NCI-H524 (cell line): ENCODE measurements around the gene NAPEPLD.
"Not testable (repeated sequence)": the region's sequence is repeated elsewhere in the genome, so short reads cannot be mapped to it uniquely, and the experiment has no call there.

Experiments used
- DNase-seq, 2 experiments: peaks; one replicate each; lab custom pipeline; 2025; lab: John Stamatoyannopoulos, UW

Gene NAPEPLD

DNA sequence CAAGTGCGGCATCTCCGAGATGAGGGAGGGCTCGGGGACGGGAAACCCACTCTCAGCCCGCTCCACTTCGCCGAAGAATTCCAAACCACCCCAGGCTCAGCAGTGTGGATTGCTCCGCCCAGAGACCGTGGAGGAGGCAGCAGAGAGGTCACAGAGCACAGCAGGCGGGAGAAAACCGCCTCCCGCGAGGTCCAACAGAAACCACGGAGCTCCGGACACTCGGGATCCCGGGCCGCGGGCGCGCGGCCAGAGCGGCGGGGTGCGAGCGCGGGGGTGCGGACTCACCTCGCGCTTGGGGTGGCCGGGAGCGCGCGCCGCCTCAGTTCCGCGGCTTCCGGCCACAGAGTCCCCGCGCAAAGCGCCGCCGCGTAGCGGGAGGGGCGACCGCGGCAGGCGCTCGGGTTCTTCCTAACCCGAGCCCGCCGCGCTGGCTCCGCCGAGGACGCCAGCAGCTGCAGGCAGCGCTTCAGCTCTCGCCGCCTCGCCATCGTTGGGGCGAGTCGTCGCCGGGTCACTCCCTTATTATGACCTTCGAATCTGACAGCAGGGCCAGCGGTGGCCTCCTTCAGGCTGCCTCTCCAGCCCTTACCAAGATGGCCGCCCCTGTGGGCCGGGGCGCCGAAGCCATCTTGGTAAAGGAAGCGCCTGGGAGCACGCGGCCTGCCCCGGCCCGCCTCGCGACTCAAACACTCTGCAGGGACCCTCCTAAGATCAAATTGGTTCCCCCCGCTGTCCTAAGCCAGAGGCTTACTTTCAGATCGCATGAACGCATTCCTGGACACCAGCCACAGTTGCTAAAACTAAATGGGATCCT, at the start of gene NAPEPLD:
Gene NAPEPLD, minus strand, starts transcription at position 106 of the 814 bp plus-strand sequence. CDS start 20,323 bp downstream, outside the sequence.
- DNase-seq, result peak; percentile 81 to 82

DNA sequence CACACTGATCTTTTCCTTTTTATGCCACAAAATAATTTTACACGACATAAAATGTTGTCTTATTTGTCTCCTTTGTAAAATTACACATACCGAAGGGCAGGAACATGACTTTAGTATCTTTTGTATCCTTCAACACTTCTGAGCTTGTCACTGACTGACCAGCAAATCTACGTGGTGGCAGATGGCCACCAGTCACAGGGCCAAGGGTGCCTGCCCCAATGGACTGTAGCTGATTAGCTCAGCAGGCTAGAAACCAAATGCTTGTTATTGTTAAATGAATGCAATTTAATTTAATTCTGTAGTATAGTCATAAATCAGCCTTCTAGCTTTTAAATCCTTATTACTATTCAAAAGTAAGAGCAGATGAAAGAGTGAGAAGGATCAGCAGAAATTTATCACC, 49.2 kb upstream of the NAPEPLD start:
- not testable (repeated sequence) for DNase-seq

GRCh38 chr7:103195364-103195763, 46.5 kb upstream of the NAPEPLD start:
- DNase-seq, result not testable (repeated sequence)

DNA sequence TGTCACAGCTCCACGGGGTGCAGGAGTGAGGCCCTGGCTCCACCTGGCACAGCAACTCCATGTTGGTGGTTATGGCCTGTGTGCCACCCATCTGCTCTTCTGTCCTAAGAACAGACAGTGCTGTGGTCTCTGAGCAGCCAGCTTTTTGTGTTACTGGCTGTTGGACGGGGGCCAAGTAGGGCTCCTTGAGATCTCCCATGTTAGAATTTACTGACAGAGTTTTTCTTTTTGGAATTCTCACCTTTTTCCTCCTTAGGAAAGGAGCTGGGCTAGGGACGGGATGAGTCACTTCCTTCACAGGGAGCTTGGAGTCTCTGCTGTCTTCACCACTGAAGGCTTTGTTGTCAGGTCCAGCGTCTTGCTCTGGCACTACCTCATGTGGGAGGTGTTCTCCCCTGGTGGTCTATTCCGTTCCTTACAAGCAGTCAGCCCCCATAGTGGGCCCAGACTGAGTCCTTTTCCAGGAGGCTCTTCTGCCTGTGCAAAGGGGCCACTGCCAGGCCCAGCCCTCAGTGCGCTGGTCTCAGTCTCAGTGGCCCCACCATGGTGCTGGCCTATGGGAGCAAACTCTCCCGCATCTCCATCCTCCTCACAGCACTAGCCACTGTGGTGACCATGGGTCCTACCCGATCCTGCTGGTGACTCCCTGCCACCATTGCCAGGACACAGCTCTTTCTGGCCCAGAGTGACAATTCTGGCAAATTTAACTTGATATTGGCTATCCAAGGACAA, 23.7 kb upstream of the NAPEPLD start:
- peak; percentile 40 to 72 for DNase-seq

DNA sequence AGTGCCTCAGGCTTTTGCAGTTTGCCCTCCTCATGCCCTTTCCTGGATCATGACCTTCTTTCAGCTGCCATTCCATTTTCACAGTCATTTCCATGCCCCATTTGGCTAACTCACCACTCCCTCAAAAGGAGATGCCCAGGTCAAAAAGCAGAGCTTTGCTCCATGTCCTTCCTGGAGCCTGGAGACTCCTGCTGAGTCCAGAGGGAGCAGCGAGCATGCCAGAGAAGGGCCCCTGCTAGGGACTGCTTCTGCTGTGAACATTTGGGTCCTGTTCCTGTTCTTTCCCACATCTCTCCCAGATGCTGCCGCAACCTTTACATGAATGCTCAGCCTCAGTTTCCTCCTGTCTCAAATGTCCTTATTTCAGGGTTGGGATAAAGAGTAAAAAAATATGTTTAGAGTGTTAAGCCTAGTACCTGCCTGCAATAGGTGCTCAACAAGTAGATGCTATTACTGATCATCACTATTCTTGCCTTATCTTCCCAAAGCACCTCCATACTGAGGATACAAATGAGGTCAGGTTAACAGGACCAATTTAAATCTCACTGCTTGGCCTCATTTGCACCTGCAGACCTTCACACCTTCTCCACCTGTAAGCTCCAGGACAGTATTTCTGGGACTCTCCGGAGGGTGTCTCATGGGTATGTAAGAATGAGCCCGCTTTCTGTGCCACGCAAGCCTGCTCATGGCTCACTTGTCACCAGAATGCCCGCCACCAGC, 23.0 kb upstream of the NAPEPLD start:
- not testable (repeated sequence) for DNase-seq

- not testable (repeated sequence) for DNase-seq
Observed at GRCh38 chr7:103166921-103167544, 18.1 kb upstream of the NAPEPLD start.

DNA sequence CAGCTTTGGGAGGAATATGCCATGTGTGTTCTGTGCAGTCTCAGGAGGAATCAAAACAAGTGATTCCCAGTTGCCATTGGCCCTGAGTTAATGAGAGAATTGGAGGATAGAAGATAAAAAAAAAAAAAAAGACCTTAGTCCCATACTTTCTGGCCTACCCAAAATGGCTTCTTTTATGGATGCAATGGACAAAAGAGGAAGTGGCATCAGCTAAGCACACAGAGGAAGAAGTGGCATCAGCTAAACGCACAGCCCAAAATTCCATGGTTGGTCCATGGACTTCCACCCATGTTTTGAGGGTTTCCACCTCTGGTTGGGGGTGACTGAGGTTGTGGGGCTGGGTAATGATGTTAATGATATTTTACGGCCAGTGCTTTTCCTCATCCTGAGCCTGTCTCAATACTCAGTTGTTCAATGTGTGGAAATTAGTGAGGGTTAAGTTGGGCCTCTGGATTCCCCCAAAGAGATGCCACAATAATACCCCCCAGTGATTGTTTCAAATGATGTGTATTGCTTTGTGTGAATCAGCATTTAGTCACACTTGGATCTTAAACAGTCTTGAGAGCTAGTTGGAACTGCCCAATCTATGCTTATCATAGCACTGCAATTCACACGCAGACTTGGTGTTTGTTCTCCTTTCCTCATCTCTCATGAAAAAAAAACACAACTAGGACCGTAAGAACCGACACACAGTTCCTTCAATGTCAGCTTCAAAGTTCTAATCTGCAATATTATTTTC, 14.4 kb upstream of the NAPEPLD start:
- DNase-seq, result not testable (repeated sequence)

DNA sequence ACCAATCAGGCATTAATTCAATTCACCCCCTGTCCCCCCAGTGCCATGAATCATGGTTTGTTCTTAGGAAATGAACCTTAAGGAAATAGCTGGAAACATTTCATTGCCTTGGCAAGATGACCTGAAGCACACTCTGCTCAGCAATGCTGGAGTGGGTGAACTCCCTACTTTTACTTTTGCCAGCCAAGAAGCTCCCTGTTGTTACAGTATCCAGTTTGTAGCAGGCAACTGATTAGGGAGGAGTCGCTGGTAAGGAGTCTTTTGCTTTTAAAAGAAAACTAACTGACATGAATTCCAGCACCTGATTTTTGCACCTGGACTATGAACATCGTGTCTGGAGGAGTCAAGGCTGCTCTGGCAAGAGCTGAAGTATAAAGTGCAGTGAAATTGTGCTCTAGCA, 13.7 kb upstream of the NAPEPLD start:
- not testable (repeated sequence) for DNase-seq

DNA sequence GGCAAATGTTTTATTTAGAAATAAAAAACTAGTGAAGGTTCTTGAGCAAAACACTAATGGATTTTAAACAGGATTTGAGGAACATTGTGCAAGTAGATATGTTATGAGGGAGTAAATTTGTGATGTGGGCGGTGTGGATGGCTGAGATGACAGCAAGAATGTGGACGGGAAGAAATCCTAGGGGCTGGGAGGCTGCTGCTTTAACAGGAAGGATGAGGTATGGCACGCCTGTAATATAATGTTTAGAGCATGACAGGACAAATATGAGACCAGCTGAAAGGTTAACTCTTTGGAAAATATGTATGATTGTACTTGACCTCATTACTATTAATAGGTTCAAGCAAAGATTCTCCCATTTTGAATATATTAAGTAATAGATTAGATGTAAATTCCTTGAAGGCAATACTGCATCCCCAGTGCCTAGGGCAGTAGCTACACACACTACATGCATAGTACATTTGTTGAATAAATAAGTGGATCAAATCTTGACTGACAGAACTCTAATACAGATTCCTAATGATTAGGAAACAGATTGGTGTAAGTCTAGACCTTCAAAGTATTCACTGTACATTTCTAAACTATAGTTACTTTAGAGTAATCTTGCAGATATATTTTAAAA, 13.2 kb upstream of the NAPEPLD start:
- DNase-seq, result not testable (repeated sequence)

- not testable (repeated sequence) for DNase-seq
Observed at GRCh38 chr7:103159072-103159471, 10.2 kb upstream of the NAPEPLD start.

DNA sequence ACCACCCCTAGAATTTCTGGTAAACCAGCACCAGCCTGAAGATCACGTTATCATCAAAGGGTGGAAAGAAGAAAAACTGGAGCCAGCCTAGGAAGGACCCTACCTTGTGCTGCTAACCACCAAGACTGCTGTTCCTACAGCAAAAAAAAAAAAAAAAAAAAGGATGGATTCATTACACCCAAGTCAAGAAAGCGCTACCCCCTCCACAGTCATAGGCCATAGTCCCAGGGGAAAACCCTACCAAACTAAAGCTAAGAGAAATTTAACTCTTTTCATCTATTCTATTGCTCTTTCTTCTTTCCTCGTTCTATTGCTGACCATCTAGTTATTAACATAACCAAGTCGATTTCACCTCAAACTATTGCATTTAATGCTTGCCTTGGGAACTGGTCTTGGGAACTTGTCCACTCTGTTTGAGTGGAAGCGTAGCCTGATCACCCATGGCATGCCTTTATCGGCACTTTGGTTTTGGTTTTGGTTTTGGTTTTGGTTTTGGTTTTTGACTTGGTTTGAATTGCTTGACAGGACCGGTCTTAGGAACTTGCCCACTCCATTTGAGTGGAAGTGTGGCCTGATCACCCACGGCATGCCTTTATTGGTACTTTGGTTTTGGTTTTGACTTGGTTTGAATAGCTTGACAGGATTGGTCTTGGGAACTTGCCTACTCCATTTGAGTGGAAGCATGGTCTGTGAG, 6.6 kb upstream of the NAPEPLD start:
- not testable (repeated sequence) for DNase-seq

GRCh38 chr7:103154042-103154441, 5.1 kb upstream of the NAPEPLD start:
- no peak for DNase-seq

GRCh38 chr7:103152744-103153617, 4.1 kb upstream of the NAPEPLD start:
- not testable (repeated sequence) for DNase-seq

GRCh38 chr7:103151993-103152676, 3.2 kb upstream of the NAPEPLD start:
- DNase-seq, result not testable (repeated sequence)

DNA sequence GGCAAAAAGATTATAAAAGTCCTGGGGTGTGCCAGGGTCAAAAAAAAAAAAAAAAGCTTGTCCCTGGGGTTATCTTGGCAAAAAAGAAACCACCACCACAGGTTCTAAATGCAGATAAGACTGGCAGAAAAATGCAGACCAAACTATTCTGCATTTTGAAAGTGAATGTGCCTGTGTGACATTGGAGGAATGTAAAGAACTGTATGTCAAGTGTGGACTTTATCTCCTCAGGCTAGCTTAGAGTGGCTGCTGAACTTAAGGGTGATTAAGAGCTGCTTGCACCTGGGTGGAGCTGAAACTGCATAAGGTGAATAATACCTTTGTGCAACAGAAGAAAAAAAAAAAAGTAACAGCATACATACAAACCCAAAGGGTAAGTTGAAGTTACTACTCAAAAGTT, 1.3 kb upstream of the NAPEPLD start:
- DNase-seq, result no peak

DNA sequence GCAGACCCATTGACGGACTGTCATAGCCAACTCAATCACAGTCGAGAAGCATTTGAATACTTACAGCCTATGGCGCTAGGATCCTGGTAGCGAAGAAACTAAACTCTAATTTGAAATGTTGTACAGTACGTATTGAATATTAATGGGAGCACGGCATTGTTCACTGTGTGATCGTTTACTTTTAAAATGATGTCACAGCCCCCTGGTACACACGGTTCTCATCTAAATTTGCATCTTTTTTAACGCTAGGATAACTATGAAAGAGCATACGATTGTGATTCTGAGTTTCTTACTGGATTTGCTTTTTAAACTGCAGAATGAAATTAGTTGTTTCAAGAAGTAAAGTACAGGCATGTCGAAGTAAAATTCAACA, 895 bp upstream of the NAPEPLD start:
- DNase-seq, result no peak

GRCh38 chr7:103148131-103148993, 537 bp downstream of the NAPEPLD start:
- DNase-seq, result no peak

GRCh38 chr7:103144754-103145153, 4.1 kb downstream of the NAPEPLD start:
- DNase-seq, result not testable (repeated sequence)
